ENCODE results near the gene AAGAB. TPM values are rescaled to one million over a fixed set of nuclear protein-coding genes. Genes with fewer than 3 reads are reported as not detected.

Gene AAGAB
- total and polyA plus RNA-seq, 2 donors (not counting 1 experiment from before 2014, with no cell fraction given) = 9.4 to 25.0 TPM

DNA sequence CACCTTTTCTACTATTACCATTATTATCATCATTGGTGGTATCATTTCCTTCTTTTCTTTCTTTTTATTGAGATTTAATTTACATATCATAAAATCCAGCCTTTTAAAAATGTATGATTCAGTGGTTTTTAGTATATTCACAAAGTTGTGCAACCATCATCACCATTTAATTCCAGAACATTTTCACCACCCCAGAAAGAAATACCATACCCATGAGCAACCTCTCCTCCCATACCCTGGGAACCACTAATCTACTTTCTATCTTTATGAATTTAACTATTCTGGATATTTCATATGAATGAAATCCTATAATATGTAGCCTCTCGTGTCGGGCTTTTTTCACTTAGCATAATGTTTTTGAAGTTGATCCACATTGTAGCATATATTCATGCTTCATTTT is 29.1 kb downstream of the AAGAB start:
- WGBS (ENCODE audit: insufficient coverage) = no CpG with 5 or more reads among the region's 2 CpGs

DNA sequence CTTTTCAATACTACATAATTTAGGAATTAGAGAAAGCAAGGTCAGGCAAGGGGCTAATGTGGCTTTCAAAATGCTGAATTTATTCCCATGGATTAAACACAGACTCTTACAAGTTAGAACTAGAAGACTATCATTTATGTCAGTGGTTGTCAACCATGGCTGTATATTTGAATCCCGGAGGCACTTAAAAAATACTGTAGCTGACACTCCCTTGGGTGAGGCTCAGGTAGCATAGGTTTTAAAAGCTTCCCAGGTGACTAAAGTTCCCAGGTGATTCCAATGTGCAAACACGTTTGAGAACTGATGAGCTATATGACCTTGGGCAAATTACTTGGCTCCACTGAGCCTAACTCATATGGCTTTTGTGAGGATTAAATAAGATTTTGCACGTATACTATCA is 29.6 kb downstream of the AAGAB start:
- POLR2A ChIA-PET = no interaction called here
- WGBS (ENCODE audit: insufficient coverage) = 100% methylated on average over 1 of the region's 3 CpGs
- no peak overlapping the region for H3K9ac ChIP-seq (ENCODE audit: low read length)
- no peak overlapping the region for H3K4me3 ChIP-seq (ENCODE audit: control extremely low read depth in 1 of 5, extremely low read depth in 1 of 5, insufficient read depth in 1 of 5, low read depth in 2 of 5, low read length in 4 of 5)
- no peaks in the 10 kb centered on the region for H3K9me3 ChIP-seq (ENCODE audit: control extremely low read depth in 1 of 3, control insufficient read depth in 2 of 3, insufficient read depth in 1 of 3, low read length in 2 of 3)
- no peak overlapping the region for H3K27ac Mint-ChIP-seq
- peaks cover 11% of the 10 kb centered on the region for H3K4me1 Mint-ChIP-seq
- no peaks in the 10 kb centered on the region for H3K27me3 ChIP-seq (replicated peaks in 1 of 4; ENCODE audit: control extremely low read depth in 1 of 4, control insufficient read depth in 3 of 4, insufficient read depth in 4 of 4, low read length in 3 of 4)
- peaks cover 4 to 12% of the 10 kb centered on the region in 2 donors for H3K4me1 ChIP-seq (ENCODE audit: control insufficient read depth in 2 of 2, insufficient read depth in 2 of 2, low read length in 2 of 2)
- no peaks in the 10 kb centered on the region for H3K36me3 ChIP-seq (replicated peaks in 1 of 2; ENCODE audit: control extremely low read depth in 1 of 2, control insufficient read depth in 1 of 2, extremely low read depth in 1 of 2, insufficient read depth in 2 of 2, low read length in 1 of 2)
- H2AFZ ChIP-seq (ENCODE audit: insufficient read depth, low read depth, low read length, poor library complexity, severe bottlenecking) = no peak overlapping the region
- no peak overlapping the region for H3K27ac ChIP-seq (ENCODE audit: low read length in 2 of 2)
- no peaks in the 10 kb centered on the region for H3K9me3 Mint-ChIP-seq (ENCODE audit: insufficient read depth)
- intact Hi-C loops (cut with micrococcal nuclease) = no loop called here
- no peaks in the 10 kb centered on the region for H3K79me2 ChIP-seq (ENCODE audit: control insufficient read depth, insufficient read depth, low read length)
- H3K4me2 ChIP-seq (replicated peaks; ENCODE audit: low read depth, low read length, poor library complexity, severe bottlenecking) = no peak overlapping the region
- no peaks in the 10 kb centered on the region for H4K20me1 ChIP-seq (ENCODE audit: control insufficient read depth, insufficient read depth, low read length, poor library complexity, severe bottlenecking)
- no peak overlapping the region for H3K4me3 Mint-ChIP-seq
- no peak for ATAC-seq (ENCODE audit: low read depth)
- TF ChIP-seq EZH2 (IDR thresholded peaks at IDR 0.05; ENCODE audit: borderline replicate concordance, insufficient read depth, low read depth, low read length, poor library complexity, severe bottlenecking) = no peak
- TF ChIP-seq, protein P1, sequence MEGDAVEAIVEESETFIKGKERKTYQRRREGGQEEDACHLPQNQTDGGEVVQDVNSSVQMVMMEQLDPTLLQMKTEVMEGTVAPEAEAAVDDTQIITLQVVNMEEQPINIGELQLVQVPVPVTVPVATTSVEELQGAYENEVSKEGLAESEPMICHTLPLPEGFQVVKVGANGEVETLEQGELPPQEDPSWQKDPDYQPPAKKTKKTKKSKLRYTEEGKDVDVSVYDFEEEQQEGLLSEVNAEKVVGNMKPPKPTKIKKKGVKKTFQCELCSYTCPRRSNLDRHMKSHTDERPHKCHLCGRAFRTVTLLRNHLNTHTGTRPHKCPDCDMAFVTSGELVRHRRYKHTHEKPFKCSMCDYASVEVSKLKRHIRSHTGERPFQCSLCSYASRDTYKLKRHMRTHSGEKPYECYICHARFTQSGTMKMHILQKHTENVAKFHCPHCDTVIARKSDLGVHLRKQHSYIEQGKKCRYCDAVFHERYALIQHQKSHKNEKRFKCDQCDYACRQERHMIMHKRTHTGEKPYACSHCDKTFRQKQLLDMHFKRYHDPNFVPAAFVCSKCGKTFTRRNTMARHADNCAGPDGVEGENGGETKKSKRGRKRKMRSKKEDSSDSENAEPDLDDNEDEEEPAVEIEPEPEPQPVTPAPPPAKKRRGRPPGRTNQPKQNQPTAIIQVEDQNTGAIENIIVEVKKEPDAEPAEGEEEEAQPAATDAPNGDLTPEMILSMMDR (IDR thresholded peaks at IDR 0.05) = no peak
- DNase-seq = no peak
- CTCF ChIA-PET = interaction anchor here (0.9 kb wide), 1 partner anchor 303 kb away, joined by 3 read pairs; no protein-coding TSS in a partner anchor
- no peaks in the 10 kb centered on the region for H3K27me3 Mint-ChIP-seq

More for the DNA sequence above, 29.1 kb downstream of the AAGAB start:
- Mint-ChIP-seq H3K4me1 (peaks cover 11% of the 10 kb centered on the region), H3K4me3 (no peak overlapping the region), H3K27ac (no peak overlapping the region), H3K27me3 (no peaks in the 10 kb centered on the region), H3K9me3 (ENCODE audit: insufficient read depth) (no peaks in the 10 kb centered on the region)
- Histone ChIP-seq H2AFZ (ENCODE audit: insufficient read depth, low read depth, low read length, poor library complexity, severe bottlenecking) (no peak overlapping the region), H3K36me3 (replicated peaks in 1 of 2; ENCODE audit: control extremely low read depth in 1 of 2, control insufficient read depth in 1 of 2, extremely low read depth in 1 of 2, insufficient read depth in 2 of 2, low read length in 1 of 2) (peaks cover 0 to 3% of the 10 kb centered on the region in 2 experiments), H3K9ac (ENCODE audit: low read length) (no peak overlapping the region), H4K20me1 (ENCODE audit: control insufficient read depth, insufficient read depth, low read length, poor library complexity, severe bottlenecking) (no peaks in the 10 kb centered on the region), H3K4me1 (ENCODE audit: control insufficient read depth in 2 of 2, insufficient read depth in 2 of 2, low read length in 2 of 2) (peaks cover 4 to 12% of the 10 kb centered on the region in 2 donors), H3K27ac (ENCODE audit: low read length in 2 of 2) (no peak overlapping the region), H3K79me2 (ENCODE audit: control insufficient read depth, insufficient read depth, low read length) (no peaks in the 10 kb centered on the region), H3K27me3 (replicated peaks in 1 of 4; ENCODE audit: control extremely low read depth in 1 of 4, control insufficient read depth in 3 of 4, insufficient read depth in 4 of 4, low read length in 3 of 4) (no peaks in the 10 kb centered on the region), H3K4me2 (replicated peaks; ENCODE audit: low read depth, low read length, poor library complexity, severe bottlenecking) (no peak overlapping the region), H3K4me3 (ENCODE audit: control extremely low read depth in 1 of 5, extremely low read depth in 1 of 5, insufficient read depth in 1 of 5, low read depth in 2 of 5, low read length in 4 of 5) (no peak overlapping the region), H3K9me3 (ENCODE audit: control extremely low read depth in 1 of 3, control insufficient read depth in 2 of 3, insufficient read depth in 1 of 3, low read length in 2 of 3) (no peaks in the 10 kb centered on the region)
- ChIA-PET POLR2A (no interaction called here), CTCF (no interaction called here)
- no peak for ATAC-seq (ENCODE audit: low read depth)
- intact Hi-C loops (cut with micrococcal nuclease) = no loop called here
- TF ChIP-seq, protein P1 (IDR thresholded peaks at IDR 0.05) = no peak
- no peak for TF ChIP-seq EZH2 (IDR thresholded peaks at IDR 0.05; ENCODE audit: borderline replicate concordance, insufficient read depth, low read depth, low read length, poor library complexity, severe bottlenecking)
- DNase-seq = no peak

Data from B cell (primary cell).